Activated CD4-positive, CD25-positive, alpha-beta regulatory T cell treated with anti-CD3 and anti-CD28 coated beads, Interleukin-2, amount 50 U/mL, for 24 hours (primary cell): Measurements from ENCODE around the gene ERI3.

Experiments used
- ATAC-seq, 2 donors: fragments of 150-1000 bp; cut with Tn5 transposase; one replicate each; pipeline ENCODE4 v1.10.0; 2021; ENCODE audit warnings: mild to moderate bottlenecking in 1 of 2, moderate library complexity in 1 of 2

Gene ERI3

DNA sequence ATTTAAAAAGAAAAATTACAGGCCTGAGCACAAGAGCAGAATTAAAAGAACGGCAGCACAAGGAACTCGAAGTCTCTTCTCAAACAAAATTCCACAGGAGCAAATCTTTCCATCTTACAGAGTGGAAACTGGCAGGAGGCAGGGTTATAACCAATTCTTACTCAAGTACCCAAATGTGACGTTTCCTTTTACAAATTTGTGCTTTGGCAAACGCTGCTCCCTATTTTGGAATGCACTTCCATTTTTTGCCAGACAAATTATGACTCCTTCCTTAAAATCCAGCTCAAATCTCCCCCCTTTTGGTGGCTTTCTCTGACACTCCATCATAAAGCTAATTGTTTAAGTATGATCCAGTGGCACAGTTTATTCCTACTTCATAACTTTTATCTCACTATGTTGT is 7.8 kb downstream of the ERI3 start:
- ATAC-seq = no peak

DNA sequence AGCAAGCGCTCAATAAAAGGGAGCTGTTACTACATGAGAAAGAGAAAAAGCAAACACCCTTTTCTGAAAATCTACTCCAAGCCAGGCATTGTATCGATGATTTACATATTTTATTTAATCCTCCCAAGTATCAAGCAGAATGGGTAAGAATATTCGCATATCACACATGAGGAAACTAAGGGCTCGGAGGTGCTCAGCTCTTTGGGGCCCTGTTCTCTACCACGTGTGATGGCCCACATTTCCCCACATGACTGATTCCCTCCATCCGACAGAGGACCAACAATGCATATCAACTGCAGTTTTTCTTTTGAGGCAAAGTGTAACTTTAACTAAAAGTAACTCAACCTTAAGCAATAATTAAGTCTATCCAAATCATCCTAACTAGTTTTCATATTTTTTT is 8.2 kb downstream of the ERI3 start:
- ATAC-seq = no peak

DNA sequence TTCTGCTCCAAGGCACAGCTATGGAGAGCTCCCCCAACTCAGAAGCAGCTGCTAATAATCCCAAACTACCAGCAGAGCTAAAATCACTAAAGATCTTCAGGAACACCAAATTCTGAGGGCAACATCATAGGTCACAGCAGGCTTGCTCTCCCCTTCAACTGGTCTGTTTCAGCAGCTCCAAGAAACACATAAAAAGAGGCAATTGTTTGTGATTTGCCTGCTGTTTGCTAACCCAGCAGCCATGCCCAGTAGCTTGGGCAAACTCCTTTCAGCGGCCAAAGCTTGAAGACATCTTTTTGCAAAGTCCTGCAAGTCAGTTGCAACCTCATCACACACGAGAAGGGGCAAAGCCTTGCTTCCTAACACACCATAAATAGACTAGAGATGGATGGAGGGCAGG is 8.9 kb downstream of the ERI3 start:
- no peak for ATAC-seq

DNA sequence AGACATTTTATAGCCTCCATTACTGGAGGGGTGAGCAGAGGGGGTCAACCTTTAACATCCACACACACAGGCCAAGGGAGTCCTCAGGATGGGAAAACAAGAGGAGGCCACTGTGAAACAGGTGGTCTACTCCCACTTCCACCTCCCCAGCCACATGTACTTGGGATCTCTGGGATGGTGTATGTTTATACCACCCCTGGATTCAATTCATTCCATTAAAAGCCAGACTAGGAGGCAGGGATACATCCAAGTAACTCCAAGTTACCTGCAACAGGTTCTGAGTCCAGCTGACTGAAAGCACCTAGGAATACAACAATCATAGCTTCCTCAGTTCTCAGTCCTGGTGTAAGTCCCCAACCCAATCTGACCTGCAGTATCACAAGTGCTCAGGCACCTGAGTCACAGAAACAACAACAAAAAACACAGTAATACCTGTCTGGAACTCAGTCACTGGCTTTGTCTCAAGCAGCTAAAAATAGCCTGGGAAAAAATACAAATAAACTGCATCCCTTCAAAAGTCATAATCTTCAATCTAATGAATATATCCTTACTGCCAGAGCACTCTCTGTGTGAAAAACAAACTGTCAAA is 9.8 kb downstream of the ERI3 start:
- ATAC-seq = no peak

DNA sequence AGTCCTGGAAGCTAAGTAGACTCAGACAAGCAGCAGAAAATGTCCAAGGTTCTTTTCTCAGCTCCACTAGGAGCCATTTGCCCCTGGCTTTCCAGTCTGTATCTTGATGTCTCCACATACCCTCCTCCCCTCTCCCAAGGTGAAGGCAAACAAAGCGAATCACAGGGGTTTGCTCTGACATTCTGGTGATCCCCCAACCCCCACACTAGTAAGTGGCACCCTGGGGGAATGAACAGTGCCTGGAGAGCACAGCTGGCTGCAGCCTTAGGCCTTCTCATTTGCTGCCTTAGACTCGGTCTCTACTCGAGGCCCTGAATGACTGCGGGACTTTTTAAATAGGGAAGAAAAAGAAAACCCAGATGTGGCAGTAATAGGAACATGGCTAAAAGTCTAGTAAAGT is 15.3 kb downstream of the ERI3 start:
- no peak for ATAC-seq

DNA sequence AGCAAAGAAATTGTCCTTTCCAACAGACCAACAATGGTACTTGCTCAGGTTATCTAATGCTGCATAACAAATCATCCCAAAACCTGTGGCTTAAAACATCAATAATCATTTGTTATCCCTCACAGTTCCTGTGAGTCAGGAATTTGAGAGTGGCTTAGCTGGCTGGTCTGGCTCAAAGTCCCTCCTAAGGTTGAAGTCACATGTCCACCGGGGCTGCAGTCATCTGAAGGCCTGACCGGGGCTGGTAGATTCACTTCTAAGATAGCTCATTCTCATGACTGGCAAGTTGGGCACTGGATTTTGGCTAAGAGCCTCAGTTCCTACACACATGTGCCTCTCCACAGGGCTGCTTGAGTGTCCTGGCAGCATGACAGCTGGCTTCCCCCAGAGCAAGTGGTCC is 16.9 kb downstream of the ERI3 start:
- no peak for ATAC-seq

DNA sequence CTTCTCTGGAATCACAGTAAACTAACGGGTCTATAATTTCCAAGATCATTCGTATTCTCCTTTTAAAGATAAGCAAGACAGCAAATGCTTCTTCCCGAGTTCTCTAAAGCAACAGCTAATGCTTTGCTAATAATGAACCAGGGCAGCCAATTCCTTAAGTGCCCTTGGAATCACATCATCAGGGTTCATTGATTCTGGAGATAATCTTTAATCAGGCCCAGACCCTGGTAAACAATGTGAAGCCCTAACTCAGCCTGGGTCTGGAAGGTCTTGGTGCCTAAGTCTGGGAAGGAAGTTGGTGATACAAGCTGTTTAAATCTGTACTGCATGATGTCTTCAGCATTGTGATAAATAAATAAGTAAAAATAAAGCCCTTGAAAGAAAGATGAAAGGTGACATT is 18.4 kb downstream of the ERI3 start:
- no peak for ATAC-seq

DNA sequence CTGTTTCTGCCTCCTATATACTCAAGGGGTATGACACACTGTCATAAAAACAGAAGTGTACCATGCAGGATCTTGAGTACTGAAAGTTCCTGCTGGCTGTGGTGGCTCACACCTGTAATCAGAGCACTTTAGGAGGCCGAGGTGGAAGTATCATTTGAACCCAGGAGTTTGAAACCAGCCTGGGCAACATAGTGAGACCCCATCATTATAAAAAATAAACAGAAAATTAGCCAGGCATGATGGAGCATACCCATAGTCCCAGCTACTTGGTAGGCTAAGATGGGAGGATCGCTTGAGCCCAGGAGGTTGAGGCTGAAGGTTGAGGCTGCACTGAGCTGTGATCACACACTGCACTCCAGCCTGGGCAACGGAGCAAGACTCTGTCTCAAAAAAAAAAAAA is 20.1 kb downstream of the ERI3 start:
- ATAC-seq = no peak

DNA sequence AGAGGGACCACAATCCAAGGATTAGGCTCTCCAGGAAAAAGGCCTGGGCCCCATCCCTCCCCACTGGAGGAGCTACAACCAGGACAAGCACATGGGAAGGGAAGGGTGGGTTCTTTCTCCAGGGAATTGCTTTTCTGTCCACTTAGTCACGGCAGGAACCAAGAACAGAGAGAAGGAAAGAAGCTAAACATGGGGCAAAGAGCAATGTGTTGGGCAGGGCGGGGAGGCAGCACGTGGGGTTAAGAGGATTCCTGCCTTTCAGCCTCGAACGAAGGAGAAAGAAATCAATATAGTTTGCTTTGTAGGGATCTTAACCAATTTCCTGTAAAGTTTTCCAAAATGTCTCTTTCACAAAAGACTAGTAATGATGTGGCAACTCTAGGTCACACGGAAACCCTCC is 21.7 kb downstream of the ERI3 start:
- ATAC-seq = no peak

DNA sequence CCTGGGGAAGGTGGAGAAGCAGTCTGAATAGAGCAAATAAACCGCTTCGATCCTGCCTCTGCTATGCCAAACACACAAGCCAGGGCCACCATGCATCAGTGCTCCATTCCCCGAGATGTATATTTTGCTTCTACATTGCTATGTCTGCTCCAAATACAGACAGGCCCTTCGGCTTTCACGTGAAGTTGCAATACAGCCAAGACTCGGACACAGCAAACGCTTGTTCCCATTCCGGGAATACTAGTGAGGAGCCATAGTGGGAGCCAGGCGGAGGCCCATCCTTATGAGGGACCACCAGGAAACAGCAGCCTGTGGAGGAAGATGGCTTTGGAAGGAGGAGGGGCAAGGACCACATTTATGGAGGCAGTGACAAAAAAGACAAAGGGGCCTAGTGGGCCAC is 22.6 kb downstream of the ERI3 start:
- ATAC-seq = no peak

DNA sequence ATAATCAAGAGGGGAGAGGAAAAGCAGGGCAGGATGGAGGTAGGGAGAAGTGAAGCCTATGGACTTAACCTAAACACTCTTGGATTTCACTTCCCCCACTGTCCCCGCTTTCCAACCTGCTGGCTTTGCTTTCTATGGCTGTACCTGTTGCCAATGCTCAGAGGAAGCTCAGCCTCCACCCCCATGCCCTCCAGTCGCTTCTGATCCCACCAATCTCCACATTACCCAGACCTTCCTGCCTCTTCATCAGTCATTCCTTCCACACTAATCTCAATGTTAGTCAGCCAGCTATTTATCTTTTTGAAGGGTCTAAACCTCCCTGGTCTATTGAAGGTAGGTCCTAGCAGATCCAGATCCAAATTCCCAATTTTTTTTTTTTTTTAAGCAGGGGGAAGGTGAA is 24.1 kb downstream of the ERI3 start:
- no peak for ATAC-seq

DNA sequence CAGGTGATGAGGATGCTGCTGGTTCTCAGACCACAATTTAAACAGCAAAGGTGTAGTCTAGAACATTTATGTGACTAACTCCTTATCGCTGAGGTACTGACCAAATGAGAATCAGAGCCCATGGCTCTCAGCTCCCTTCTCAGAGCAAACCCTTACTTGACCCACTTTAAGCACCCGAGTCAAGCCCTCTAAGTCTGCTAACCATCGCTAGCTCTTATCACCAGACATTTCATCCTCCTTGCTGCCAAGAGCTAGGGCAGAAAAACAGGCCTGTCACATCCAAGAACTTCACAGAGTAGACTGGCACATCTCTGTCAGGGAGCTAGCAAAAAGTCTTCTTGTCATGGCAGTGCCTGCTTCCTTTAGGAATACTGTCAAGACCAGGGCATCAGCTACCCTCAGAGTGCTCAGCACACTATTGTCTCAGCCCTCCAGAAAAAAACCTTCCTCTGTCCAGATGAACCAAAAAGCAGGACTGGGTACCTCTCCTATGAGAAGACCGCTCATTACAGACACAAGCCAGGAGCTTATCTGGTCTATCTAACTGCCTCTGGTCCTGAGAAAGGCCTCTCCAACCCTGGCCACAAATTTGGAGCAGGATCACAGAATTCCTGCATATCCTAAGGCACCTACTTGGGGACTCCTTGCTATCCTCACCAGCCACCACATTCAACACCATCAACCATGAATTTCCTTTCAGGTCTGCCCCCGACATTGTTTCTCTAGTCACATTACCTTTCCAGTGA is 26.2 kb downstream of the ERI3 start:
- ATAC-seq = no peak

DNA sequence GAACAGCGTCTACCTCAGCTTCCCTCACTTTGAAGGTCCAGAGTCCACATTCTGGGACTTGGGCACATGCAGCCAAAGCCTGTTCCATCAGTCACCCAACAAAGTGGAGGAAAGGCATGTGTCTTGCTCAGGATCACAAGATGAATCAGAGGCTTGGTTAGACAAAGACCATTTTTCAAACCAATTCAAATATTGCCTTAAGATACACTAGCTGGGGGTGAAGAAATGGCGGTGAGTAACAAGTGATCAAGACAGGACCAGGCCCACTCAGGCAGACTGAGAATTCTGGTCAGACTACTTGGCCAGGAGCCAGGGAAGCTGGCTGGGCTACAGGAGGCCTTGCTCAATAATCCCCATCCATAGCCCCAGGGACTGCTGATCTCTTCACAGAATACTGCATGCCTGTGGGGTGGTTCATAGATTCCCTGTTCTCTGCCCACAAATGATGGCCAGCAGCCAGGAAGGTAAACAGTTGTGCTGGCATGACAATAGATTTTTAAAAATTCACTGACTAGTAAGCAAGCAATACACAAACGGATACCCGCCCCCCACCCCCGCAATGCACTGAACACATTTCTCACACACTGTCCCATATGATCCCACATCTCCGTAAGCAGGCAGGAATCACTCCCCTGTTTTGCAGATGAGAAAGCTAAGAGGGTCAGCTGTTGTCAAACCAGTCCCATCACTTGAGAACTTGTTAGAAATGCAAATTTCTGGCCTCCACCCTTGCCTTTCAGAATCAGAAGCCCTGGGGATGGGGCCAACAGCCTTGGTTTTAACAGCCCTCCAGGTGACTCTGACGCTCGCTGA is 27.2 kb downstream of the ERI3 start:
- no peak for ATAC-seq

DNA sequence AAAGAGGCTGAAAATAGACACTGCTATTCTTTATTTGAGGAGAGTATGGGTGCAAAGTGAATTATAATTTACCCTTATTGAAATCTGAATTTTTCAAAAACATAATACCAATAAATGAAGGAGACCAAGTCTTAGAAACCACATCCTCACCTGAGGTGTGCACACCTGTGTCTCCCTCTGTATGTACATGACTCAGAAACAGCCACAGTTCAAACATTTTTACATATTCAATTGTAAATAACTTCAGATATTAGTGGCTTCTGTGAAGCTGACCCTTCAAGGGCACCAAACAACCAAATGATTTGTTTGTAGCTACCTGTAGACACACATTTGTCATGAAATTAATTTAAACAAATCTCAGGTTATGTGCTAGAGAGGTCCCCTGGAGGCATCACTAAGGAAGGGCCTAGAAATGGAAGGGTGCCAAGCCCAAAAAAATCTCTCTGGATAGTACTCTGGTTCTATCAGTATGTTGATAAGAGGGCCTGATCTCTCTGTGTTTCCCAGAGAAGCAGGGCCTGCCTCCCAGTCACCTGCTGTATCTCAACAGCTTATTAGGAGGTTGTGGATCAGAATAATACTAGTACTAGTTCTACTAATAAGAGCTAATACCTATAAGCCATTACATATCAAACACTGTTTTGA is 28.1 kb downstream of the ERI3 start:
- no peak for ATAC-seq

DNA sequence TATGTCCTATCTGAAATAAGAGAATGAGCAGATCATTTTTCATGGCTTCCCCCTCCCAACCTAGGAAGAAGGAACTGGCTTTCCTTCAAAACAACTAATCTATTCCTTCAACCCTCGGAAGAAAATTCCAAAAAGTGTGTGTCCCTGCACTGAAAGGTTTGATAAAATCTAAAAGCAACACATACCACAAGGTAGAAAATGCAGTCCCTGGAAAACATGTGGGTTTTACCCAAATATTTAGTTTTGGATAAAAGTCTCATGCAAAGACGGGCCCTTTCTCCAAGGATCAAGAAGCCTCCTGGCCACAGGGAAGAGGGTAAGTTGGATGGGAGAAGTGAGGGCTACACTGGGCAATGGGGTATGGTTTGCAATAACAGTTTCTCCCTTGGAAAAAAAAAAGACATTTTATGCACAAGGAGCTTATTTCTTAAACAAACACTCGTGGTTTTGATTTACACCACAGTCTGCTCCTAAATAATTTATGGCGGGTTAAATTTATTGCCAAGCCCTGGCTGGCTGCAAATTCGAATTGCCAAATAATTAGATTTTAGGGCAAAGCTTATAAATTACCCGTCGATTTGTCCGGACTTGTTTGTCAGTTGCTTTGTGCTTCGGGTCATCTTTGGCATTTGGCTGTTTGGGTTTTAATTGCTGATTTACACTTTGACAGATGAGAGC is 28.9 kb downstream of the ERI3 start:
- no peak for ATAC-seq

DNA sequence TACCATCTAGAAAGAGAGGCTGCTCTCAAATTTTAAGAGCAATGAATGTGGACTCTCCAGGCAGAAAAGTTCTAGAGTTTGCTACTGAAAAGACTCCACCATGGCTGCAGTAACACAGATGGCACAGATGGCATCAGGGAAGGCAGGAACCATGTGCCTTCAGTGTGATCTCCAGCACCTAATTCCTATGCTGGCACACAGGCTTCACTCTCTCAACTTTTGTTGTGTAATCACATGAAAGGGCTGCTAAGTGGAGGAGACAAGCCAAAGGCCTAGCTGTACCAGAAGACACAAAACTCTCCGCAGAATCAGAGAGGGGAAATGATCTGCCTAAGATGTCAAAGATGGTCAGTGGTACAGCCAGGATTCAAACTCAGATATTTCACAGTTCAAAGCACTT is 31.1 kb downstream of the ERI3 start:
- ATAC-seq = no peak

DNA sequence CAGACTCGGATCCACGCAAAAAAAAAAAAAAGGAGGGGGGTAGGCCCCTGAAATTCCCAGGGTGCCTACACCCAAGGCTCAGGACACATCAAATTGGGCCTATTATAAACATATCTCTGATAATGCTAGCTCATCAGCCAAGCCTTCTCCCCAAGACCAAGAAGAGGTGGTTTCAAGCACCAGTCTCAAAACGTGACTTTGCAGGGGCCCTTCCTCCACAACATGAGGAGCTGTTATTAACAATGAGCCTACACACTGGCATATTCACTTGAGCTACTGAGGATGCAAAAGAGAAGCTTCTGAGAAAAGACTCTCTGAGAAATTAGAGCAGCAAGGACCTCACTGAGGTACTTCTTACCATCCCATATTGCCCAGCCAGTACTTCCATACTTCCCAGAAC is 32.7 kb downstream of the ERI3 start:
- no peak for ATAC-seq

DNA sequence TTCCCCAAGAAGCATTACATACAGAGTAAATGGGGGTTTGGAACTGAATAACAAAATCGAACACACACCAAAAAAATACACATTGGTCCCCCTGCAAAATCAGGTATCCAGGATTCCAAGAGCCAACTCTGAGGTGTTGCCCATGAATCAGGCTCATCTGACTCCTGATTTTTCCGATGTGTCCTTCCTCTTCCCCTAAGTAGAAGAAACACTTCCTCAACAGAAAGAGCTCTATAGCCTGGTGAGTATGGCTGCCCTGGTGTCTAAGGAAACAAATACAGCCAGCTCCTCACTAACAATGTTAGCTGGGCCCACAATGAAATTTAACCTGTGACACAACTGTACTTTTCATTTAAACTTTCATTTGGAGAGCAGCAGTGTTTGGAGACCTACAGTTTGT is 33.6 kb downstream of the ERI3 start:
- ATAC-seq = no peak

DNA sequence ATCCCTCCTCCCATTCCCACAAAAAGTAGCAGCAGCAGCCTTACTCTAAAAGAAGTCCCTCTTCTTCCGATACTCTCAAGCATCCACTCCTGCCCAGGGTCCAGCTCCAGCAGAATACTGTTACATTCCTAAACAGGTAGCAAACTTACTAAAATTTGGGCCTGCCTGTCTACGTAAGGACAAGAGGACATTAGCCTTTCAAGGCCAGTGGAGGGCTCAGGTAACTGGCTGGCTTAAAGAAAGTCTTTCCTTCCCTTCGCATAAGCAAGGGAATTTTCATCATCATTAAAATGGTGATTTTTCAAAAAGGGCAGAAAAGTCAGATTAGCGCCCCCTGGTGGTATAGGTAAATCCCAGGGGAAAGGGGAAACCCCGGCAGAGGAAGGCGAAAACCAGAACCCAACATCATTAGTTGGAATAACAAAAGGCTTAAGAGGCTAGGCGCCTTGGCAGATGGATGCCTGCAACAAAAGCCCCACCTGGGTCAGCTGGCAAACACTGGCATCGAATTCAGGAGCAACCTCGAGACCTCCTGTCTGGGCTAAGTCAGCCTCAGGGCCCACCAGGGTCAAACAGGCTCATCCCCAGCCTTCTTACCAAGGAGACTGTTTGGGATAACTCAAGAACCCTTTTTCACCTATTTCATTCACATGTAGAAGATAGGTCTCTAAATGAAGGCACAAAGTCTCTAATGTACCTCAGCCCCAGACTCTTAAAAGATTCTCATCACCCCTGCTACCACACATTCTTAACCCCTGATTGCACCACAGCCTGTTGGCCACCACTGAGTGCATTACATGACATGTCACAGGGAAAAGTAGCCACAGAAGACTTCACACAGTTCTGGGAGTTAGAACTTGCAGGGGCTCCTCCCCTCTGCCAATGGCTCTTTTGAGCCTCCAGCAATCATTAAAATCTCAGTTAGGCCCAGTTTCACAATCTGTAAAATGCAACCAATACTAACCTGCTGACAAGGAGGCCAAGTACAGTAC is 36.7 kb downstream of the ERI3 start:
- ATAC-seq = no peak

DNA sequence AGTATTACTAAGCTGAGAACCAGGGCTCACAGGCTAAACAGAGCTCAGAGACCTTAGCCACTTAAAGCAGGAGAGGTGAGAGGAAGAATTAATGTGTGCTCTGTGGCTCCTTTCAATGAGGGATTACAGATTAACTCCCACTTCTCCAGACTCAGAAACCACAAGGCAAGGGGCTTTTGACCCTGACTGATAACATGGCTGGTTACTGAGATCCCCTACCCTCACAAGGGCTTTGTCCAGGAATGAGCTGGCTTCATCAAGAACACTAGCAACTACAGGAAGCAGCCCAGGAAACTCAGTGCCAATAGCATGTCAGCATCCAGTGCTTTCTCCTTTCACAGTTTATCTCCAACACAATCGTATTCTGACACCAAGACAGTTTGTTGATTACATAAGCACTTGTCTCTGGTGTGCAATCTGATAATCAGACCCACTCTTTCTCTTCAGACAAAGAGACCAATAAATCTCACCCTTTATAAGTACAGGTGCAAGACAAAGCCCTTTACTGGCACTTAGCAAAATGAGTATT is 38.8 kb downstream of the ERI3 start:
- ATAC-seq = no peak

DNA sequence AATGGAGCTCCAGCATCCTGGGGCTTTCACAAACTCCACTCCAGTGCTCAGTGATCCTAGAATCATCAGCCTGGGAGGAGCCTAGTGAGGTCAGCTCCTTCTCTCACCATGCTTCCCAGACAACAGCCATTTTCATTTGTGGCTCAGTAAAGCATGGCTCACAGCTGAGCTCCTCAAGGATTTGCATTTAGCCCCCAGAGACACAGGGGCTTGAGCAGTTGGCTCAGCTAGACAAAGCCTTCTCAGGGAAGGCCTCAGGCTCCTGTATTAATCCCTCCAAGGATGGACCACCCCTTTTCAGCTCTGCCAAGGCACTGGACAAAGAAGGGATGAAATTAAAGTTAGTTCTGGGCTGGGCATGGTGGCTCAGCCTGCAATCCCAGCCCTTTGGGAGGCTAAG is 39.5 kb downstream of the ERI3 start:
- no peak for ATAC-seq

DNA sequence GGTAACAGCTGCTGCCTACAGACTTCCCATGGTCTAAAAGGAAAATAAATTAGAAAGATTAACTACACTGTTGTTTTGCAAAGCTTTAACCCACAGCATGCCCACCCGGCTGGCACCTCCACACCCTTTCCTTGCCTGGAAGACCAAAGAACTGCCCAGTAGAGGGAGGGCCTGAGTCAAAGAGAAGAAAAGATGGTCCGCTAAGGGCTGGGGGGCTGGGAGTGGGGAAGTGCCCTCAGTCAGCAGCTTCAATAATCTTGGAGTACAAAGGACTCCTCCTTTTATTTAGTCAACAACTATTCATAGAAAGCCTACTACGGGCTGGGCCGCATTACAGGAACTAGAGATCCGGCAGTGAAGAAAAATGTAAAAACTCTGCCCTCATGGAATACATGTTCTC is 40.6 kb downstream of the ERI3 start:
- no peak for ATAC-seq
